Uterus (tissue), 2 donors: ENCODE results near the gene ATP9B.

Experiments used
- POLR2A ChIP-seq, 2 donors: fragments of 450-650 bp; IDR thresholded peaks; one replicate each; pipeline ENCODE4 v1.6.1; 2016; ENCODE audit warnings: antibody characterized with exemption in 2 of 2, mild to moderate bottlenecking in 1 of 2, moderate library complexity in 1 of 2
- TF ChIP-seq, protein P1 (sequence below), 4 experiments: fragments of 200-600 bp in 2 of 4; fragments of 450-650 bp in 2 of 4; sonication (generic) in 2 of 4; IDR thresholded peaks; one replicate each; pipeline ENCODE4 v1.5.1; 2016 to 2019; ENCODE audit warnings: antibody characterized with exemption in 4 of 4, mild to moderate bottlenecking in 2 of 4, moderate library complexity in 1 of 4

DNA sequence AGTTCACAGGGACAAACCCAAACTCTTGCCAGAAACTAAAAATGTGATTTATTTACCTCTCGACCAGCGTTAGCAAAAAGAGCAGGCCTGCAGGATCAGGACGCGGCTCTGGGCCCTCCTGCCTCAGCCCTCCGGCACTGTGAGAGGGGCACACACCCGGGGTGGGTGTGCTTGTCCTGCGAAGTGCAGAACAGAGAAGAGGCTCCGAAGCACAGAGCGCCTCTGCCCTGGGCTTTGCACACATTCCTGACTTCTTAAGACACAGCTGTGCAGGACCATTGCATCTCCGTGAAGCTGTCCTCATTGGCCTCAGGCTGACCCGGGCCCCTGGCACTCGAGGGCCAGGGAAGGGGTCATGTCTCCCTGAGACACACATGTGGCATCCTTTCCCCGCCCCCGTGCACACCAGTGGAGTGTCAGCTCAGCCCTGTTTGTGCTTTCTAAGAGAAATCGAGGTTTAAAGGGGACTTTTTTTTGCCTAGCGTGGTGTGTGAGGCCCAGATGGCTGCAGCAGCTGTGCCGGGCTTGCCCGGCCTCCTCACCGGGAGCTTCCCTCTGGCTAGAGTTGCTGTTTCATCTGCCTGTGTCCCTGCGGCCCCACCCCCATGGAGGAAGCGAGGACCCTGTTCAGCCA, 316.6 kb downstream of the ATP9B start:
- TF ChIP-seq, protein P1, sequence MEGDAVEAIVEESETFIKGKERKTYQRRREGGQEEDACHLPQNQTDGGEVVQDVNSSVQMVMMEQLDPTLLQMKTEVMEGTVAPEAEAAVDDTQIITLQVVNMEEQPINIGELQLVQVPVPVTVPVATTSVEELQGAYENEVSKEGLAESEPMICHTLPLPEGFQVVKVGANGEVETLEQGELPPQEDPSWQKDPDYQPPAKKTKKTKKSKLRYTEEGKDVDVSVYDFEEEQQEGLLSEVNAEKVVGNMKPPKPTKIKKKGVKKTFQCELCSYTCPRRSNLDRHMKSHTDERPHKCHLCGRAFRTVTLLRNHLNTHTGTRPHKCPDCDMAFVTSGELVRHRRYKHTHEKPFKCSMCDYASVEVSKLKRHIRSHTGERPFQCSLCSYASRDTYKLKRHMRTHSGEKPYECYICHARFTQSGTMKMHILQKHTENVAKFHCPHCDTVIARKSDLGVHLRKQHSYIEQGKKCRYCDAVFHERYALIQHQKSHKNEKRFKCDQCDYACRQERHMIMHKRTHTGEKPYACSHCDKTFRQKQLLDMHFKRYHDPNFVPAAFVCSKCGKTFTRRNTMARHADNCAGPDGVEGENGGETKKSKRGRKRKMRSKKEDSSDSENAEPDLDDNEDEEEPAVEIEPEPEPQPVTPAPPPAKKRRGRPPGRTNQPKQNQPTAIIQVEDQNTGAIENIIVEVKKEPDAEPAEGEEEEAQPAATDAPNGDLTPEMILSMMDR (IDR thresholded peaks at IDR 0.05) = no peak
- TF ChIP-seq POLR2A (IDR thresholded peaks at IDR 0.05) = no peak
